Astrocyte (in vitro differentiated cells and primary cell): ENCODE measurements around the gene AGPAT1. TPM values are rescaled to one million over a fixed set of nuclear protein-coding genes. Genes with fewer than 3 reads are reported as not detected.
A peak's percentile ranks its signal among the peaks of the same experiment; 100 is the strongest.

ENCODE experiments used
- DNase-seq: peaks from one replicate; pipeline ENCODE4 v3.0.0-alpha.2; 2010; ENCODE audit warnings: low read depth
- FAIRE-seq: peaks from 2 replicates; lab custom pipeline; 2011; peaks lifted over from hg19 to GRCh38; lab: Jason Lieb, UNC
- H2AFZ ChIP-seq: 2 replicates; pipeline ENCODE4 v1.6.0; 2012; ENCODE audit warnings: low read depth, low read length, inconsistent platforms
- H3K27ac ChIP-seq: 2 replicates; pipeline ENCODE4 v1.5.1; 2011; ENCODE audit warnings: low read depth, low read length, inconsistent platforms
- H3K27me3 ChIP-seq: 2 replicates; pipeline ENCODE4 v1.6.0; 2011; ENCODE audit warnings: low read length, inconsistent platforms; ENCODE audit not compliant: insufficient read depth
- H3K36me3 ChIP-seq: 2 replicates; pipeline ENCODE4 v1.5.1; 2011; ENCODE audit warnings: low read length, inconsistent platforms; ENCODE audit not compliant: insufficient read depth
- H3K4me1 ChIP-seq: 2 replicates; pipeline ENCODE4 v1.5.1; 2011; ENCODE audit warnings: low read length, inconsistent platforms; ENCODE audit not compliant: insufficient read depth
- H3K4me2 ChIP-seq: 2 replicates; pipeline ENCODE4 v1.6.0; 2012; ENCODE audit warnings: low read length, inconsistent platforms
- H3K4me3 ChIP-seq: 2 replicates; pipeline ENCODE4 v1.5.1; 2011; ENCODE audit warnings: low read depth, mild to moderate bottlenecking, low read length, inconsistent platforms; ENCODE audit not compliant: insufficient read depth
- H3K79me2 ChIP-seq: 2 replicates; pipeline ENCODE4 v1.6.0; 2012; ENCODE audit warnings: mild to moderate bottlenecking, low read length, inconsistent platforms; ENCODE audit not compliant: insufficient read depth
- H3K9ac ChIP-seq: 2 replicates; pipeline ENCODE4 v1.6.0; 2012; ENCODE audit warnings: mild to moderate bottlenecking, low read length, inconsistent platforms
- H3K9me3 ChIP-seq: 2 replicates; pipeline ENCODE4 v1.5.1; 2012; ENCODE audit warnings: low read depth, mild to moderate bottlenecking, low read length, inconsistent platforms; ENCODE audit not compliant: insufficient read depth
- H4K20me1 ChIP-seq: 2 replicates; pipeline ENCODE4 v1.6.0; 2012; ENCODE audit warnings: low read length, inconsistent platforms; ENCODE audit not compliant: insufficient read depth
- H3K27ac Mint-ChIP-seq: one replicate; pipeline ENCODE4 v1.8.0; 2021; ENCODE audit warnings: mild to moderate bottlenecking, mixed read lengths; ENCODE audit not compliant: unreplicated experiment
- H3K27me3 Mint-ChIP-seq: one replicate; pipeline ENCODE4 v1.8.0; 2021; ENCODE audit warnings: low read depth, mixed read lengths; ENCODE audit not compliant: unreplicated experiment
- H3K36me3 Mint-ChIP-seq: one replicate; pipeline ENCODE4 v1.8.0; 2021; ENCODE audit warnings: low read depth, mixed read lengths; ENCODE audit not compliant: unreplicated experiment
- H3K4me1 Mint-ChIP-seq: one replicate; pipeline ENCODE4 v1.8.0; 2021; ENCODE audit warnings: low read depth, mixed read lengths; ENCODE audit not compliant: unreplicated experiment
- H3K4me3 Mint-ChIP-seq: one replicate; pipeline ENCODE4 v1.8.0; 2021; ENCODE audit warnings: mild to moderate bottlenecking, moderate library complexity, mixed read lengths; ENCODE audit not compliant: unreplicated experiment
- H3K9me3 Mint-ChIP-seq: one replicate; pipeline ENCODE4 v1.8.0; 2021; ENCODE audit warnings: mild to moderate bottlenecking, mixed read lengths; ENCODE audit not compliant: unreplicated experiment
- CTCF ChIP-seq: IDR thresholded peaks from 2 replicates; pipeline ENCODE4 v1.5.1; 2011; ENCODE audit warnings: low read depth, mild to moderate bottlenecking, inconsistent platforms, low read length, moderate library complexity; ENCODE audit not compliant: insufficient read depth
- EZH2 ChIP-seq: IDR thresholded peaks from 2 replicates; pipeline ENCODE4 v1.6.1; 2012; ENCODE audit warnings: mild to moderate bottlenecking, low read length, inconsistent platforms; ENCODE audit not compliant: insufficient read depth
- total RNA-seq: library from RNA; stranded (reverse); gene quantifications from 2 replicates; pipeline ENCODE4 v1.2.1, GENCODE V29; 2021

Gene AGPAT1
- total RNA-seq, 1 donor from 2014 or later, result 94.8 TPM

DNA sequence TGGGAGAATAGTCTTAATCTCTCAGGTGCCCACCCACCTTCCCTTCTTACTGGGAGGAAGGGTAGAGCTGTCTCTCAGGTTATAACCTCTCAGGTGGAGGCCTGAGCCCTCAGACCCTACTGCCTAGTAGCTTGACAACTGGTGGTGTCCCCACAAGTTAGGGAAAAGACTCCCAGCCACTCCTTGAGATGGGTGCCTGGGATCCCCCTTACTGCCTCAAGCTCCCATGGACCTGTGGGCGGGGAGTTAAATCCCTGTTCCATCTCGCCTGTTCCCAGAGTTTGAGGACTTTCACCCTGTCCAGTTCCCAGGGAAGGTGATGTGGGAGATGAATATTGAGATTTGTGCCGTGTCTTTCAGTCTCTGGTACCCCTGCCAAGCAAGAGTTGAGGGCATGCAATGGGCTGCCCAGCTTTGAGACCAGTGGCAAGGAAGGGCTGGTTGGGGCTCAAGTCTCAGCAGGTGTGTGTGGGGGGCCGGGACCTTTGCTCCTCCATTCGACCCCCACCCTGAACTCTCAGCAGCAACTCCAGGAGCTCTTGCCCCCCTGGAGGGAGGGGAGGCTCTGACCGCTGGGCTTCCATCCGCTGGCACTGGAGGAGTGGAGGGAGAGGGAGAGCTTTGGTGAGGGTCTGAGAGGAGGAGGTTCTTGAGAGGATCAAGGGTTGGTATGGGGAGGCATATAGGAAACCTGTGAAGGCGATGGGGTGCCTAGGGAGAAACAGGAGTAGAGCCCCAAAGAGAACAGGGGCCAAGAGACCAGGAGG, 15.2 kb upstream of the AGPAT1 start:
- peaks cover 35% of the 10 kb centered on the region for H3K4me1 Mint-ChIP-seq
- H3K4me1 ChIP-seq, result peaks cover 29% of the 10 kb centered on the region
- peak overlapping the region; percentile 93 for H3K9ac ChIP-seq
- H3K4me2 ChIP-seq, result peak overlapping the region; percentile 44
- no peak overlapping the region for H2AFZ ChIP-seq
- H3K9me3 ChIP-seq, result no peaks in the 10 kb centered on the region
- H3K27ac ChIP-seq, result peak overlapping the region; percentile 82
- H3K27ac Mint-ChIP-seq, result peak overlapping the region; percentile 63
- no peaks in the 10 kb centered on the region for H3K9me3 Mint-ChIP-seq
- H3K36me3 Mint-ChIP-seq, result peaks cover 13% of the 10 kb centered on the region
- no peaks in the 10 kb centered on the region for H4K20me1 ChIP-seq
- H3K27me3 ChIP-seq, result no peaks in the 10 kb centered on the region
- H3K27me3 Mint-ChIP-seq, result no peaks in the 10 kb centered on the region
- TF ChIP-seq EZH2 (no peak), CTCF (no peak)
- H3K36me3 ChIP-seq, result peaks cover 8% of the 10 kb centered on the region
- peak overlapping the region; percentile 66 for H3K4me3 ChIP-seq
- H3K79me2 ChIP-seq, result peaks cover 38% of the 10 kb centered on the region
- H3K4me3 Mint-ChIP-seq, result peak overlapping the region; percentile 23
- DNase-seq, result no peak
- no peak for FAIRE-seq

DNA sequence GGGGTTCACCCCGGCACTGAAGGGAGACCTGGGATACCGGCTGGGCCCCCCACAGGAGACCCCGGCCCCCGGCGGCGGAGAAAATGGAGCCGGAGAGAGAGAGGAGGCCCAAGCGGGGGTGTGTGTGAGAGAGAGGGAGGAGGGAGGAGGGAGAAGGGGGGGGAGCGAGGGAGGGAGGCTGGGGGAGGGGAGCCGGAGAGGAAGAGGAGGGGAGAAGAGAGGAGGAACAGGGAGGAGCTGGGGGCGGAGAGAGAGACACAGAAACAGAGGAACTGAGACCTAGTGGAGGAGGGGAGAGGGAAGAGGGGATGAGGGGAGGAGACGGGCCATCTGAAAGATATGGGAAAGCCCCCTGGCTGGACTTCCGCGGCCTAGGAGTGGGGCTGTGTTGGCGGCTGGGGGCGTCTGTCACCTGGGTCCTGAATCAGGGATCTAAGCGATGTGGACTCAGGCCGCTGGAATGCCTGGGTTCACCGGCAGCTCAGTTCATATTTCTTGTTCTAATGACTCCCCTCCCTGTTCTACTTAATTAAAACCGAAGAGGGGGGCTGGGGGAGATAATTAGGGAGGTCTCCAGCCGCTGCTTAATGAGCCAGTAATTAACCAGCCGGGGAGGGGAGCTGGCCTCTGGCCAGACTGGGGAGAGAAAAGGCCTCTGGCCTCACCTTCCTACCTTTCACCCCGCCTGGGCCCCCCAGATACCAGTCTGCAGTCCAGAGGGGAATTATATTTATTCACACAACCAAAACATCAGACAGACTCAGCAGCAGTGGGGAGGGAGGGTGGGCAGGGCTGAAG, 14.4 kb upstream of the AGPAT1 start, which contains the start of gene PBX2:
Gene PBX2 (minus strand): TSS at position 149 of the 798 bp plus-strand sequence. CDS start 287 bp downstream, outside the sequence.
- Mint-ChIP-seq H3K4me3 (peak within 1 kb of the TSS; percentile 95), H3K36me3 (peaks cover 18% of the 10 kb centered on the region), H3K9me3 (no peaks in the 10 kb centered on the region), H3K27ac (peak within 1 kb of the TSS; percentile 95), H3K27me3 (no peaks in the 10 kb centered on the region), H3K4me1 (peaks cover 42% of the 10 kb centered on the region)
- Histone ChIP-seq H3K4me3 (peak within 1 kb of the TSS; percentile 74), H2AFZ (peak within 1 kb of the TSS; percentile 83), H3K4me1 (peaks cover 32% of the 10 kb centered on the region), H3K36me3 (peaks cover 8% of the 10 kb centered on the region), H3K79me2 (peaks cover 38% of the 10 kb centered on the region), H4K20me1 (no peaks in the 10 kb centered on the region), H3K9me3 (no peaks in the 10 kb centered on the region), H3K9ac (peak within 1 kb of the TSS; percentile 93), H3K27me3 (no peaks in the 10 kb centered on the region), H3K27ac (peak within 1 kb of the TSS; percentile 82), H3K4me2 (peak within 1 kb of the TSS; percentile 100)
- FAIRE-seq (no peak), DNase-seq (peak; percentile 84)
- TF ChIP-seq EZH2, result no peak
- no peak for TF ChIP-seq CTCF
